Measurements from ENCODE around the gene ADAM17.

DNA sequence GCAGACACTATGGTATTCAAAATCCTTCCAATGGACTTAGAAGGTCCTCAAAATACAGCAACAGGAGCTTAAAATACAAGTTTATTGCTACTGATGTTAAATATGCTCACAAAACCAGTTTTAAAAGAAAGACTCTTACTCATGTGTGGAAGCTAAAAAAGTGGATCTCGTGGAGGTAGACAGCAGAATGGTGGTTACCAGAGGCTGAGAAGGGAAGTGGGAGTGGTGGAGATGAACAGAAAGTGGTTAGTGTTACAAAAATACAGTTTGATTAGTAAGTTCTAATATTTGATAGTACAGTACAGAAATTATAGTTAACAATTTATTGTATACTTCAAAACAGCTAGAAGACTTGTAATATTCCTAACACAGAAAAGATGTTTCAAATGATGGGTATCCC is 12.1 kb downstream of the ADAM17 start:
- TF ChIP-seq TCF7 (IDR thresholded peaks at IDR 0.05; ENCODE audit: low read depth) = no peak
- no peak for TF ChIP-seq HNF4G (IDR thresholded peaks at IDR 0.05; ENCODE audit: borderline replicate concordance, low read depth, low read length)
- TF ChIP-seq HNF4G (CRISPR knock-in tag; IDR thresholded peaks at IDR 0.05; ENCODE audit: borderline replicate concordance, low read depth) = no peak
- no peak for TF ChIP-seq ZIK1 (CRISPR knock-in tag; IDR thresholded peaks at IDR 0.05; ENCODE audit: borderline replicate concordance, low read depth)
- TF ChIP-seq EZH2 (conservative IDR thresholded peaks at IDR 0.05; ENCODE audit: low read depth, low read length) = no peak
- no peak for TF ChIP-seq PHF21A (CRISPR knock-in tag; IDR thresholded peaks at IDR 0.05)
- TF ChIP-seq BHLHE40 (IDR thresholded peaks at IDR 0.05; ENCODE audit: low read length) = no peak
- TF ChIP-seq, protein P1, sequence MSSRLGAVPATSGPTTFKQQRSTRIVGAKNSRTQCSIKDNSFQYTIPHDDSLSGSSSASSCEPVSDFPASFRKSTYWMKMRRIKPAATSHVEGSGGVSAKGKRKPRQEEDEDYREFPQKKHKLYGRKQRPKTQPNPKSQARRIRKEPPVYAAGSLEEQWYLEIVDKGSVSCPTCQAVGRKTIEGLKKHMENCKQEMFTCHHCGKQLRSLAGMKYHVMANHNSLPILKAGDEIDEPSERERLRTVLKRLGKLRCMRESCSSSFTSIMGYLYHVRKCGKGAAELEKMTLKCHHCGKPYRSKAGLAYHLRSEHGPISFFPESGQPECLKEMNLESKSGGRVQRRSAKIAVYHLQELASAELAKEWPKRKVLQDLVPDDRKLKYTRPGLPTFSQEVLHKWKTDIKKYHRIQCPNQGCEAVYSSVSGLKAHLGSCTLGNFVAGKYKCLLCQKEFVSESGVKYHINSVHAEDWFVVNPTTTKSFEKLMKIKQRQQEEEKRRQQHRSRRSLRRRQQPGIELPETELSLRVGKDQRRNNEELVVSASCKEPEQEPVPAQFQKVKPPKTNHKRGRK (CRISPR knock-in tag; IDR thresholded peaks at IDR 0.05) = no peak
- no peak for TF ChIP-seq SIX4 (CRISPR knock-in tag; IDR thresholded peaks at IDR 0.05)
